Liver (tissue), 3 donors: ENCODE measurements around the gene UBXN11.

Experiments used
- EGR1 ChIP-seq, 2 donors: IDR thresholded peaks; 2 replicates each; pipeline ENCODE4 v1.6.1; 2016 to 2018; ENCODE audit warnings: antibody characterized with exemption in 2 of 2, low read depth in 2 of 2
- GABPA ChIP-seq, 2 donors: IDR thresholded peaks in 1 of 2; conservative IDR thresholded peaks in 1 of 2; 2 replicates each; pipeline ENCODE4 v1.6.1; 2016; ENCODE audit warnings: antibody characterized with exemption in 2 of 2, mild to moderate bottlenecking in 1 of 2, moderate library complexity in 1 of 2
- JUND ChIP-seq, 2 donors: IDR thresholded peaks; 2 replicates each; pipeline ENCODE4 v1.6.1; 2016; ENCODE audit warnings: antibody characterized with exemption in 2 of 2
- RAD21 ChIP-seq, 2 donors: IDR thresholded peaks; 2 replicates each; pipeline ENCODE4 v1.6.1; 2016; ENCODE audit warnings: antibody characterized with exemption in 2 of 2, mild to moderate bottlenecking in 2 of 2
- SP1 ChIP-seq: IDR thresholded peaks from 2 replicates; pipeline ENCODE4 v1.6.1; 2018; ENCODE audit warnings: antibody characterized with exemption, mild to moderate bottlenecking
- TAF1 ChIP-seq: conservative IDR thresholded peaks from 2 replicates; pipeline ENCODE4 v1.6.1; 2016; ENCODE audit warnings: antibody characterized with exemption, mild to moderate bottlenecking
- TF ChIP-seq, protein P1 (sequence below): fragments of 150-350 bp; IDR thresholded peaks from 2 replicates; pipeline ENCODE4 v1.5.1; 2017; ENCODE audit warnings: improper control_type of control experiment, low read depth, low read length; ENCODE audit not compliant: missing input control
- TF ChIP-seq, protein P2 (sequence below): IDR thresholded peaks from 2 replicates; pipeline ENCODE4 v1.6.1; 2016; ENCODE audit warnings: antibody characterized with exemption
- TF ChIP-seq, protein P3 (sequence below): IDR thresholded peaks from 2 replicates; pipeline ENCODE4 v1.6.1; 2016; ENCODE audit warnings: antibody characterized with exemption, mild to moderate bottlenecking
- donor health status: healthy.
- donor health status: healthy.

DNA sequence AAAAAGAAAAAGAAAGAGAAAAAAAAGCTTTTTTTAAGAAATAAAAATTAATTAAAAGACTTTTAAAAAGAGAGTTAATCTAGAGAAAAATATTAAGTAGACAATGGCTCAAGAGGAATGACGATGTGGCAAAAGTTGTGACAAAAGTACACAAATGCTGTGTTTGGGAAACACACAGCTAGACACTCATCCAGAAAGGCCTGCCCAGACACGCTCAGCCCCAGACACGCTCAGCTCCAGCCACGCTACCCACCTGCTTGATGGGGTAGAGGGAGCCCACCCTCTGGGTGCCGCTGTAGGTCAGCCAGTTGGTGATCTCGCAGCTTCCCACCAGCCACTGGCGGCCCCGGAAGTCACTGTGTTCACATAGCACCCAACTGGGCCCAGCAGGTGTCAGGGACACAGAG lies 21.5 kb upstream of the UBXN11 start:
- TF ChIP-seq, protein P1, sequence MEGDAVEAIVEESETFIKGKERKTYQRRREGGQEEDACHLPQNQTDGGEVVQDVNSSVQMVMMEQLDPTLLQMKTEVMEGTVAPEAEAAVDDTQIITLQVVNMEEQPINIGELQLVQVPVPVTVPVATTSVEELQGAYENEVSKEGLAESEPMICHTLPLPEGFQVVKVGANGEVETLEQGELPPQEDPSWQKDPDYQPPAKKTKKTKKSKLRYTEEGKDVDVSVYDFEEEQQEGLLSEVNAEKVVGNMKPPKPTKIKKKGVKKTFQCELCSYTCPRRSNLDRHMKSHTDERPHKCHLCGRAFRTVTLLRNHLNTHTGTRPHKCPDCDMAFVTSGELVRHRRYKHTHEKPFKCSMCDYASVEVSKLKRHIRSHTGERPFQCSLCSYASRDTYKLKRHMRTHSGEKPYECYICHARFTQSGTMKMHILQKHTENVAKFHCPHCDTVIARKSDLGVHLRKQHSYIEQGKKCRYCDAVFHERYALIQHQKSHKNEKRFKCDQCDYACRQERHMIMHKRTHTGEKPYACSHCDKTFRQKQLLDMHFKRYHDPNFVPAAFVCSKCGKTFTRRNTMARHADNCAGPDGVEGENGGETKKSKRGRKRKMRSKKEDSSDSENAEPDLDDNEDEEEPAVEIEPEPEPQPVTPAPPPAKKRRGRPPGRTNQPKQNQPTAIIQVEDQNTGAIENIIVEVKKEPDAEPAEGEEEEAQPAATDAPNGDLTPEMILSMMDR: no peak
- TF ChIP-seq TAF1 (no peak), JUND (IDR thresholded peaks at IDR 0.05) (no peak), EGR1 (IDR thresholded peaks at IDR 0.05; ENCODE audit: low read depth in 2 of 2) (no peak), RAD21 (IDR thresholded peaks at IDR 0.05) (no peak), GABPA (IDR thresholded peaks at IDR 0.05 in 1 of 2, conservative IDR thresholded peaks at IDR 0.05 in 1 of 2) (no peak), SP1 (no peak)
- TF ChIP-seq, protein P2, sequence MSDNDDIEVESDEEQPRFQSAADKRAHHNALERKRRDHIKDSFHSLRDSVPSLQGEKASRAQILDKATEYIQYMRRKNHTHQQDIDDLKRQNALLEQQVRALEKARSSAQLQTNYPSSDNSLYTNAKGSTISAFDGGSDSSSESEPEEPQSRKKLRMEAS: no peak
- TF ChIP-seq, protein P3, sequence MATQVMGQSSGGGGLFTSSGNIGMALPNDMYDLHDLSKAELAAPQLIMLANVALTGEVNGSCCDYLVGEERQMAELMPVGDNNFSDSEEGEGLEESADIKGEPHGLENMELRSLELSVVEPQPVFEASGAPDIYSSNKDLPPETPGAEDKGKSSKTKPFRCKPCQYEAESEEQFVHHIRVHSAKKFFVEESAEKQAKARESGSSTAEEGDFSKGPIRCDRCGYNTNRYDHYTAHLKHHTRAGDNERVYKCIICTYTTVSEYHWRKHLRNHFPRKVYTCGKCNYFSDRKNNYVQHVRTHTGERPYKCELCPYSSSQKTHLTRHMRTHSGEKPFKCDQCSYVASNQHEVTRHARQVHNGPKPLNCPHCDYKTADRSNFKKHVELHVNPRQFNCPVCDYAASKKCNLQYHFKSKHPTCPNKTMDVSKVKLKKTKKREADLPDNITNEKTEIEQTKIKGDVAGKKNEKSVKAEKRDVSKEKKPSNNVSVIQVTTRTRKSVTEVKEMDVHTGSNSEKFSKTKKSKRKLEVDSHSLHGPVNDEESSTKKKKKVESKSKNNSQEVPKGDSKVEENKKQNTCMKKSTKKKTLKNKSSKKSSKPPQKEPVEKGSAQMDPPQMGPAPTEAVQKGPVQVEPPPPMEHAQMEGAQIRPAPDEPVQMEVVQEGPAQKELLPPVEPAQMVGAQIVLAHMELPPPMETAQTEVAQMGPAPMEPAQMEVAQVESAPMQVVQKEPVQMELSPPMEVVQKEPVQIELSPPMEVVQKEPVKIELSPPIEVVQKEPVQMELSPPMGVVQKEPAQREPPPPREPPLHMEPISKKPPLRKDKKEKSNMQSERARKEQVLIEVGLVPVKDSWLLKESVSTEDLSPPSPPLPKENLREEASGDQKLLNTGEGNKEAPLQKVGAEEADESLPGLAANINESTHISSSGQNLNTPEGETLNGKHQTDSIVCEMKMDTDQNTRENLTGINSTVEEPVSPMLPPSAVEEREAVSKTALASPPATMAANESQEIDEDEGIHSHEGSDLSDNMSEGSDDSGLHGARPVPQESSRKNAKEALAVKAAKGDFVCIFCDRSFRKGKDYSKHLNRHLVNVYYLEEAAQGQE: no peak
